ENCODE measurements around the gene ALS2.

ALS2 gene

GRCh38 chr2:201656740-201657139, 124.0 kb downstream of the ALS2 start:
- no peak for DNase-seq (ENCODE audit: extremely low spot score)
- POLR2A ChIA-PET: interaction anchor here (0.6 to 1.1 kb wide), 2 partner anchors 14 to 124 kb away, joined by 3 read pairs; partner anchors contain the start of gene ALS2

GRCh38 chr2:201656102-201656501, 124.6 kb downstream of the ALS2 start:
- CTCF ChIA-PET: no interaction called here
- no peak for DNase-seq (ENCODE audit: extremely low spot score)

More at GRCh38 chr2:201656740-201657139, 124.0 kb downstream of the ALS2 start:
- CTCF ChIA-PET: no interaction called here
- TF ChIP-seq SP1 (IDR thresholded peaks at IDR 0.05): no peak
- no peak for TF ChIP-seq NFRKB (IDR thresholded peaks at IDR 0.05)

GRCh38 chr2:201654616-201655384, 125.9 kb downstream of the ALS2 start:
- no peak for DNase-seq (ENCODE audit: extremely low spot score)
- POLR2A ChIA-PET: no interaction called here
- TF ChIP-seq SP1 (IDR thresholded peaks at IDR 0.05) (no peak), BHLHE40 (IDR thresholded peaks at IDR 0.05; ENCODE audit: borderline replicate concordance) (no peak), ELF4 (IDR thresholded peaks at IDR 0.05) (no peak), ZNF384 (IDR thresholded peaks at IDR 0.05) (no peak), HDGF (IDR thresholded peaks at IDR 0.05; ENCODE audit: borderline replicate concordance) (no peak), FOXA1 (IDR thresholded peaks at IDR 0.05) (no peak), ARNT (IDR thresholded peaks at IDR 0.05) (no peak), CTBP1 (IDR thresholded peaks at IDR 0.05; ENCODE audit: borderline replicate concordance) (no peak), FOXK2 (IDR thresholded peaks at IDR 0.05) (no peak), NFRKB (IDR thresholded peaks at IDR 0.05) (no peak), SUZ12 (IDR thresholded peaks at IDR 0.05) (no peak), TARDBP (IDR thresholded peaks at IDR 0.05) (no peak), L3MBTL2 (conservative IDR thresholded peaks at IDR 0.05) (no peak), LEF1 (IDR thresholded peaks at IDR 0.05; ENCODE audit: borderline replicate concordance) (no peak), PKNOX1 (IDR thresholded peaks at IDR 0.05) (no peak), FOXM1 (IDR thresholded peaks at IDR 0.05; ENCODE audit: borderline replicate concordance) (no peak)
- CTCF ChIA-PET: no interaction called here

More at GRCh38 chr2:201656102-201656501, 124.6 kb downstream of the ALS2 start:
- TF ChIP-seq L3MBTL2 (conservative IDR thresholded peaks at IDR 0.05) (no peak), HDGF (IDR thresholded peaks at IDR 0.05; ENCODE audit: borderline replicate concordance) (no peak), CTBP1 (IDR thresholded peaks at IDR 0.05; ENCODE audit: borderline replicate concordance) (no peak), NFRKB (IDR thresholded peaks at IDR 0.05) (no peak), FOXK2 (IDR thresholded peaks at IDR 0.05) (no peak), LEF1 (IDR thresholded peaks at IDR 0.05; ENCODE audit: borderline replicate concordance) (no peak), TARDBP (IDR thresholded peaks at IDR 0.05) (no peak), SP1 (IDR thresholded peaks at IDR 0.05) (no peak), ARNT (IDR thresholded peaks at IDR 0.05) (no peak), PKNOX1 (IDR thresholded peaks at IDR 0.05) (no peak), SUZ12 (IDR thresholded peaks at IDR 0.05) (no peak), ELF4 (IDR thresholded peaks at IDR 0.05) (no peak), FOXM1 (IDR thresholded peaks at IDR 0.05; ENCODE audit: borderline replicate concordance) (no peak), ZNF384 (IDR thresholded peaks at IDR 0.05) (no peak), BHLHE40 (IDR thresholded peaks at IDR 0.05; ENCODE audit: borderline replicate concordance) (no peak), FOXA1 (IDR thresholded peaks at IDR 0.05) (no peak)
- POLR2A ChIA-PET: no interaction called here

GRCh38 chr2:201653221-201653620, 127.5 kb downstream of the ALS2 start:
- POLR2A ChIA-PET: no interaction called here
- TF ChIP-seq NFRKB (IDR thresholded peaks at IDR 0.05) (no peak), SUZ12 (IDR thresholded peaks at IDR 0.05) (no peak), SP1 (IDR thresholded peaks at IDR 0.05) (no peak), FOXA1 (IDR thresholded peaks at IDR 0.05) (no peak), ARNT (IDR thresholded peaks at IDR 0.05) (no peak), FOXK2 (IDR thresholded peaks at IDR 0.05) (no peak), BHLHE40 (IDR thresholded peaks at IDR 0.05; ENCODE audit: borderline replicate concordance) (no peak)
- CTCF ChIA-PET: no interaction called here
- no peak for DNase-seq (ENCODE audit: extremely low spot score)

Measured in HEK293T (cell line).